HepG2 (cell line): ENCODE data around the gene ZNF343. TPM values are rescaled to one million over a fixed set of nuclear protein-coding genes. Genes with fewer than 3 reads are reported as not detected.

ENCODE experiments used
- BCL6 ChIP-seq: IDR thresholded peaks from 2 replicates; pipeline ENCODE4 v1.6.1; 2016; ENCODE audit warnings: missing genetic modification reagents, missing compliant biosample characterization
- BRCA1 ChIP-seq: sonication (generic); formaldehyde crosslinking; IDR thresholded peaks from 2 replicates; pipeline ENCODE4 v1.4.0; 2020; ENCODE audit warnings: missing genetic modification reagents
- CBX5 ChIP-seq: sonication (generic); formaldehyde crosslinking; IDR thresholded peaks from 2 replicates; pipeline ENCODE4 v1.4.0; 2020; ENCODE audit warnings: missing genetic modification reagents, borderline replicate concordance
- ELF1 ChIP-seq: sonication (generic); formaldehyde crosslinking; IDR thresholded peaks from 2 replicates; pipeline ENCODE4 v1.4.0; 2020; ENCODE audit warnings: missing genetic modification reagents
- EP300 ChIP-seq, 3 experiments: sonication (generic) in 1 of 3; formaldehyde crosslinking in 1 of 3; IDR thresholded peaks; 2 replicates each; pipeline versions ENCODE4 v1.5.1 to v1.6.1; 2011 to 2020; ENCODE audit warnings: low read depth in 2 of 3, low read length in 2 of 3, borderline replicate concordance in 1 of 3, improper control_type of control experiment in 1 of 3, mild to moderate bottlenecking in 1 of 3, missing genetic modification reagents in 1 of 3, moderate library complexity in 1 of 3
- KLF15 ChIP-seq: sonication (generic); formaldehyde crosslinking; IDR thresholded peaks from 2 replicates; pipeline ENCODE4 v1.8.1; 2023; ENCODE audit warnings: borderline replicate concordance, mild to moderate bottlenecking, inconsistent platforms, missing genetic modification reagents, mixed read lengths
- MTA3 ChIP-seq: sonication (generic); formaldehyde crosslinking; IDR thresholded peaks from 2 replicates; pipeline ENCODE4 v1.4.0; 2020; ENCODE audit warnings: missing genetic modification reagents
- MXD1 ChIP-seq: sonication (generic); formaldehyde crosslinking; IDR thresholded peaks from 2 replicates; pipeline ENCODE4 v1.4.0; 2020; ENCODE audit warnings: mild to moderate bottlenecking, missing genetic modification reagents
- PBX2 ChIP-seq: IDR thresholded peaks from 2 replicates; pipeline ENCODE4 v1.6.1; 2016; ENCODE audit warnings: control low read depth
- PHB2 ChIP-seq: fragments of 450-650 bp; IDR thresholded peaks from 2 replicates; pipeline ENCODE4 v1.6.1; 2018; ENCODE audit not compliant: partially characterized antibody
- PHF21A ChIP-seq: sonication (generic); formaldehyde crosslinking; IDR thresholded peaks from 2 replicates; pipeline ENCODE4 v1.5.0; 2020; ENCODE audit warnings: mild to moderate bottlenecking, missing genetic modification reagents
- PTBP1 ChIP-seq: fragments of 200-400 bp; formaldehyde crosslinking; IDR thresholded peaks from 2 replicates; pipeline ENCODE4 v1.6.1; 2018; ENCODE audit warnings: low read length, low read depth; ENCODE audit not compliant: poor library complexity, severe bottlenecking
- SAP130 ChIP-seq: IDR thresholded peaks from 2 replicates; pipeline ENCODE4 v1.6.1; 2016; ENCODE audit warnings: low read depth
- ZNF296 ChIP-seq: sonication (generic); formaldehyde crosslinking; conservative IDR thresholded peaks from 2 replicates; pipeline ENCODE4 v1.5.0; 2020; ENCODE audit warnings: mild to moderate bottlenecking, missing genetic modification reagents
- ZNF362 ChIP-seq: sonication (generic); formaldehyde crosslinking; IDR thresholded peaks from 2 replicates; pipeline ENCODE4 v1.4.0; 2020; ENCODE audit warnings: missing genetic modification reagents, mild to moderate bottlenecking, borderline replicate concordance
- ZNF747 ChIP-seq: sonication (generic); formaldehyde crosslinking; IDR thresholded peaks from 2 replicates; pipeline ENCODE4 v1.8.1; 2023; ENCODE audit warnings: missing genetic modification reagents, mild to moderate bottlenecking, borderline replicate concordance
- polyA plus RNA-seq, 8 experiments: library from polyadenylated mRNA; depleted of rRNA in 3 of 8; stranded (reverse) in 7 of 8; unstranded in 1 of 8; fragments of >200 nt; fragmentation: Illumina TruSeq in 4 of 8; extraction: Trizol in 4 of 8; gene quantifications; 2 replicates each; pipeline versions ENCODE4 v1.2.1 to v1.2.3, GENCODE V29; 2011 to 2016; ENCODE audit warnings: low read depth in 4 of 8, missing spikeins in 1 of 8, mixed read lengths in 1 of 8; ENCODE audit not compliant: insufficient read depth in 1 of 8
- total RNA-seq, 5 experiments: library from RNA; depleted of rRNA; stranded (reverse); fragments of >200 nt; fragmentation: Illumina TruSeq; extraction: Trizol; gene quantifications; 2 replicates each; pipeline ENCODE4 v1.2.3, GENCODE V29; 2016; ENCODE audit warnings: low read depth in 1 of 5
- TF ChIP-seq, protein P1 (sequence below): sonication (generic); formaldehyde crosslinking; IDR thresholded peaks from 2 replicates; pipeline ENCODE4 v1.4.0; 2020; ENCODE audit warnings: missing genetic modification reagents
- TF ChIP-seq, protein P2 (sequence below): sonication (generic); formaldehyde crosslinking; conservative IDR thresholded peaks from 2 replicates; pipeline ENCODE4 v1.8.1; 2023; ENCODE audit warnings: missing genetic modification reagents
- TF ChIP-seq, protein P3 (sequence below): sonication (generic); formaldehyde crosslinking; conservative IDR thresholded peaks from 2 replicates; pipeline ENCODE4 v1.8.0; 2022; ENCODE audit warnings: missing genetic modification reagents

Gene ZNF343
- total and polyA plus RNA-seq, 2 of the 13 experiments (the other 11 are each of a cell fraction or from before 2014, with no cell fraction given): 16.4 to 22.1 TPM

GRCh38 chr20:2475850-2476741 lies 32.6 kb downstream of the ZNF343 start (continued):
- TF ChIP-seq EP300 (IDR thresholded peaks at IDR 0.05; ENCODE audit: low read depth in 2 of 2, low read length in 2 of 2) (peak; percentile 24 to 69; a peak in 1 of 4 replicates), EP300 (CRISPR knock-in tag; IDR thresholded peaks at IDR 0.05; ENCODE audit: borderline replicate concordance) (peak; percentile 50; the same call in 1 of the 2 replicates), PHF21A (peak; percentile 94), MTA3 (CRISPR knock-in tag) (no peak), PHB2 (no peak), BRCA1 (CRISPR knock-in tag) (peak; percentile 64; the same call in 1 of the 2 replicates), SAP130 (CRISPR knock-in tag) (peak; percentile 96), ZNF362 (CRISPR knock-in tag) (0 out of 2 replicates have a peak, but pooled peaks have one; percentile 21), BCL6 (peak; percentile 90), ELF1 (CRISPR knock-in tag) (peak; percentile 45; the same call in 1 of the 2 replicates), ZNF747 (peak; percentile 51; the same call in 1 of the 2 replicates), PBX2 (no peak), CBX5 (peak; percentile 55; the same call in 1 of the 2 replicates), ZNF296 (CRISPR knock-in tag) (no peak), KLF15 (CRISPR knock-in tag) (0 out of 2 replicates have a peak, but pooled peaks have one; percentile 42), MXD1 (CRISPR knock-in tag) (no peak; the same call in 1 of the 2 replicates), PTBP1 (no peak)
- TF ChIP-seq, protein P1, sequence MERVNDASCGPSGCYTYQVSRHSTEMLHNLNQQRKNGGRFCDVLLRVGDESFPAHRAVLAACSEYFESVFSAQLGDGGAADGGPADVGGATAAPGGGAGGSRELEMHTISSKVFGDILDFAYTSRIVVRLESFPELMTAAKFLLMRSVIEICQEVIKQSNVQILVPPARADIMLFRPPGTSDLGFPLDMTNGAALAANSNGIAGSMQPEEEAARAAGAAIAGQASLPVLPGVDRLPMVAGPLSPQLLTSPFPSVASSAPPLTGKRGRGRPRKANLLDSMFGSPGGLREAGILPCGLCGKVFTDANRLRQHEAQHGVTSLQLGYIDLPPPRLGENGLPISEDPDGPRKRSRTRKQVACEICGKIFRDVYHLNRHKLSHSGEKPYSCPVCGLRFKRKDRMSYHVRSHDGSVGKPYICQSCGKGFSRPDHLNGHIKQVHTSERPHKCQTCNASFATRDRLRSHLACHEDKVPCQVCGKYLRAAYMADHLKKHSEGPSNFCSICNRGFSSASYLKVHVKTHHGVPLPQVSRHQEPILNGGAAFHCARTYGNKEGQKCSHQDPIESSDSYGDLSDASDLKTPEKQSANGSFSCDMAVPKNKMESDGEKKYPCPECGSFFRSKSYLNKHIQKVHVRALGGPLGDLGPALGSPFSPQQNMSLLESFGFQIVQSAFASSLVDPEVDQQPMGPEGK (CRISPR knock-in tag): peak; percentile 78
- TF ChIP-seq, protein P2, sequence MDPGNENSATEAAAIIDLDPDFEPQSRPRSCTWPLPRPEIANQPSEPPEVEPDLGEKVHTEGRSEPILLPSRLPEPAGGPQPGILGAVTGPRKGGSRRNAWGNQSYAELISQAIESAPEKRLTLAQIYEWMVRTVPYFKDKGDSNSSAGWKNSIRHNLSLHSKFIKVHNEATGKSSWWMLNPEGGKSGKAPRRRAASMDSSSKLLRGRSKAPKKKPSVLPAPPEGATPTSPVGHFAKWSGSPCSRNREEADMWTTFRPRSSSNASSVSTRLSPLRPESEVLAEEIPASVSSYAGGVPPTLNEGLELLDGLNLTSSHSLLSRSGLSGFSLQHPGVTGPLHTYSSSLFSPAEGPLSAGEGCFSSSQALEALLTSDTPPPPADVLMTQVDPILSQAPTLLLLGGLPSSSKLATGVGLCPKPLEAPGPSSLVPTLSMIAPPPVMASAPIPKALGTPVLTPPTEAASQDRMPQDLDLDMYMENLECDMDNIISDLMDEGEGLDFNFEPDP: no peak
- TF ChIP-seq, protein P3, sequence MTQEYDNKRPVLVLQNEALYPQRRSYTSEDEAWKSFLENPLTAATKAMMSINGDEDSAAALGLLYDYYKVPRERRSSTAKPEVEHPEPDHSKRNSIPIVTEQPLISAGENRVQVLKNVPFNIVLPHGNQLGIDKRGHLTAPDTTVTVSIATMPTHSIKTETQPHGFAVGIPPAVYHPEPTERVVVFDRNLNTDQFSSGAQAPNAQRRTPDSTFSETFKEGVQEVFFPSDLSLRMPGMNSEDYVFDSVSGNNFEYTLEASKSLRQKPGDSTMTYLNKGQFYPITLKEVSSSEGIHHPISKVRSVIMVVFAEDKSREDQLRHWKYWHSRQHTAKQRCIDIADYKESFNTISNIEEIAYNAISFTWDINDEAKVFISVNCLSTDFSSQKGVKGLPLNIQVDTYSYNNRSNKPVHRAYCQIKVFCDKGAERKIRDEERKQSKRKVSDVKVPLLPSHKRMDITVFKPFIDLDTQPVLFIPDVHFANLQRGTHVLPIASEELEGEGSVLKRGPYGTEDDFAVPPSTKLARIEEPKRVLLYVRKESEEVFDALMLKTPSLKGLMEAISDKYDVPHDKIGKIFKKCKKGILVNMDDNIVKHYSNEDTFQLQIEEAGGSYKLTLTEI (CRISPR knock-in tag): no peak
